ENCODE results near the gene STXBP4.

Gene STXBP4

GRCh38 chr17:54979657-54980056 is 11.1 kb downstream of the STXBP4 start:
- H3K4me1 ChIP-seq (ENCODE audit: control insufficient read depth in 1 of 2, insufficient read depth in 2 of 2, low read length in 2 of 2), result no peaks in the 10 kb centered on the region
- H2BK5ac ChIP-seq (ENCODE audit: low read depth, low read length, poor library complexity), result no peak overlapping the region
- H3K23ac ChIP-seq (ENCODE audit: low read length), result no peak overlapping the region

GRCh38 chr17:54980375-54980774 is 11.8 kb downstream of the STXBP4 start:
- H3K9ac ChIP-seq (ENCODE audit: low read length), result no peak overlapping the region
- H2AFZ ChIP-seq (ENCODE audit: insufficient read depth, low read length, poor library complexity), result no peak overlapping the region
- no peaks in the 10 kb centered on the region for H3K4me1 ChIP-seq (ENCODE audit: control insufficient read depth in 1 of 2, insufficient read depth in 2 of 2, low read length in 2 of 2)
- H2BK120ac ChIP-seq (ENCODE audit: insufficient read depth, low read length, poor library complexity), result no peak overlapping the region
- no CpG with 5 or more reads among the region's 3 CpGs for WGBS (ENCODE audit: extremely low coverage, insufficient coverage, insufficient read length)
- H3K36me3 ChIP-seq (ENCODE audit: control insufficient read depth in 1 of 2, insufficient read depth in 2 of 2, low read length in 2 of 2), result peaks cover 2% of the 10 kb centered on the region in 2 experiments
- no peak overlapping the region for H3K14ac ChIP-seq (ENCODE audit: low read length)
- no peak overlapping the region for H3K4me3 ChIP-seq (ENCODE audit: low read depth, low read length)
- no peaks in the 10 kb centered on the region for H3K79me1 ChIP-seq (ENCODE audit: low read length)
- H3K27ac ChIP-seq (ENCODE audit: low read depth, low read length), result no peak overlapping the region
- no peak overlapping the region for H3K23ac ChIP-seq (ENCODE audit: low read length)
- H2BK12ac ChIP-seq (ENCODE audit: low read length), result no peak overlapping the region
- no peak overlapping the region for H2AK5ac ChIP-seq (ENCODE audit: low read length)
- no peak for DNase-seq
- no peak overlapping the region for H4K8ac ChIP-seq (ENCODE audit: low read depth, low read length)
- no peaks in the 10 kb centered on the region for H3K27me3 ChIP-seq (ENCODE audit: insufficient read depth, low read length)
- no peak overlapping the region for H2BK5ac ChIP-seq (ENCODE audit: low read depth, low read length, poor library complexity)
- no peaks in the 10 kb centered on the region for H3K79me2 ChIP-seq (ENCODE audit: control insufficient read depth, insufficient read depth, low read length, poor library complexity)
- no peaks in the 10 kb centered on the region for H3K9me3 ChIP-seq (ENCODE audit: insufficient read depth, low read depth, low read length)
- no peak overlapping the region for H3K4ac ChIP-seq (ENCODE audit: low read depth, low read length)
- H3K4me2 ChIP-seq (ENCODE audit: low read length), result no peak overlapping the region
- no peak overlapping the region for H4K91ac ChIP-seq (ENCODE audit: low read depth, low read length)
- H3K18ac ChIP-seq (ENCODE audit: low read length), result no peak overlapping the region
- no peak overlapping the region for H4K12ac ChIP-seq (ENCODE audit: low read depth, low read length)

More at GRCh38 chr17:54979657-54980056, 11.1 kb downstream of the STXBP4 start:
- H2AFZ ChIP-seq (ENCODE audit: insufficient read depth, low read length, poor library complexity), result no peak overlapping the region
- H2BK12ac ChIP-seq (ENCODE audit: low read length), result no peak overlapping the region
- H4K91ac ChIP-seq (ENCODE audit: low read depth, low read length), result no peak overlapping the region
- H4K12ac ChIP-seq (ENCODE audit: low read depth, low read length), result no peak overlapping the region
- DNase-seq, result no peak
- H3K36me3 ChIP-seq (ENCODE audit: control insufficient read depth in 1 of 2, insufficient read depth in 2 of 2, low read length in 2 of 2), result peaks cover 2% of the 10 kb centered on the region in 2 experiments
- no peak overlapping the region for H2AK5ac ChIP-seq (ENCODE audit: low read length)
- no peak overlapping the region for H3K4ac ChIP-seq (ENCODE audit: low read depth, low read length)
- no peak overlapping the region for H3K18ac ChIP-seq (ENCODE audit: low read length)
- H3K14ac ChIP-seq (ENCODE audit: low read length), result no peak overlapping the region
- H3K4me3 ChIP-seq (ENCODE audit: low read depth, low read length), result no peak overlapping the region
- no peaks in the 10 kb centered on the region for H3K9me3 ChIP-seq (ENCODE audit: insufficient read depth, low read depth, low read length)
- no peak overlapping the region for H3K27ac ChIP-seq (ENCODE audit: low read depth, low read length)
- no peaks in the 10 kb centered on the region for H3K27me3 ChIP-seq (ENCODE audit: insufficient read depth, low read length)
- no peak overlapping the region for H3K9ac ChIP-seq (ENCODE audit: low read length)
- H3K4me2 ChIP-seq (ENCODE audit: low read length), result no peak overlapping the region
- no peaks in the 10 kb centered on the region for H3K79me2 ChIP-seq (ENCODE audit: control insufficient read depth, insufficient read depth, low read length, poor library complexity)
- no peak overlapping the region for H4K8ac ChIP-seq (ENCODE audit: low read depth, low read length)
- no peak overlapping the region for H2BK120ac ChIP-seq (ENCODE audit: insufficient read depth, low read length, poor library complexity)
- no peaks in the 10 kb centered on the region for H3K79me1 ChIP-seq (ENCODE audit: low read length)

- no peaks in the 10 kb centered on the region for H3K79me2 ChIP-seq (ENCODE audit: control insufficient read depth, insufficient read depth, low read length, poor library complexity)
- H2AFZ ChIP-seq (ENCODE audit: insufficient read depth, low read length, poor library complexity), result no peak overlapping the region
Observed at GRCh38 chr17:54982399-54982798, 13.8 kb downstream of the STXBP4 start.

GRCh38 chr17:54983260-54983659 is 14.7 kb downstream of the STXBP4 start:
- H3K23ac ChIP-seq (ENCODE audit: low read length), result no peak overlapping the region
- no peak overlapping the region for H3K4ac ChIP-seq (ENCODE audit: low read depth, low read length)
- H3K36me3 ChIP-seq (ENCODE audit: control insufficient read depth in 1 of 2, insufficient read depth in 2 of 2, low read length in 2 of 2), result peaks cover 2% of the 10 kb centered on the region in 2 experiments
- H3K27ac ChIP-seq (ENCODE audit: low read depth, low read length), result no peak overlapping the region
- H3K79me1 ChIP-seq (ENCODE audit: low read length), result no peaks in the 10 kb centered on the region
- H2BK12ac ChIP-seq (ENCODE audit: low read length), result no peak overlapping the region
- no peak overlapping the region for H4K8ac ChIP-seq (ENCODE audit: low read depth, low read length)
- no peak overlapping the region for H3K4me2 ChIP-seq (ENCODE audit: low read length)
- no peak for DNase-seq
- no peak overlapping the region for H3K9ac ChIP-seq (ENCODE audit: low read length)
- no peak overlapping the region for H3K18ac ChIP-seq (ENCODE audit: low read length)
- H3K4me3 ChIP-seq (ENCODE audit: low read depth, low read length), result no peak overlapping the region
- no peak overlapping the region for H4K12ac ChIP-seq (ENCODE audit: low read depth, low read length)
- no peak overlapping the region for H2BK5ac ChIP-seq (ENCODE audit: low read depth, low read length, poor library complexity)
- H3K4me1 ChIP-seq (ENCODE audit: control insufficient read depth in 1 of 2, insufficient read depth in 2 of 2, low read length in 2 of 2), result no peaks in the 10 kb centered on the region
- no peak overlapping the region for H2BK120ac ChIP-seq (ENCODE audit: insufficient read depth, low read length, poor library complexity)
- H3K9me3 ChIP-seq (ENCODE audit: insufficient read depth, low read depth, low read length), result no peaks in the 10 kb centered on the region
- no peak overlapping the region for H3K14ac ChIP-seq (ENCODE audit: low read length)
- H3K79me2 ChIP-seq (ENCODE audit: control insufficient read depth, insufficient read depth, low read length, poor library complexity), result no peaks in the 10 kb centered on the region
- H2AFZ ChIP-seq (ENCODE audit: insufficient read depth, low read length, poor library complexity), result no peak overlapping the region
- H2AK5ac ChIP-seq (ENCODE audit: low read length), result no peak overlapping the region
- no peaks in the 10 kb centered on the region for H3K27me3 ChIP-seq (ENCODE audit: insufficient read depth, low read length)
- H4K91ac ChIP-seq (ENCODE audit: low read depth, low read length), result no peak overlapping the region

More at GRCh38 chr17:54982399-54982798, 13.8 kb downstream of the STXBP4 start:
- Histone ChIP-seq H4K91ac (ENCODE audit: low read depth, low read length) (no peak overlapping the region), H4K12ac (ENCODE audit: low read depth, low read length) (no peak overlapping the region), H2AK5ac (ENCODE audit: low read length) (no peak overlapping the region), H3K27me3 (ENCODE audit: insufficient read depth, low read length) (no peaks in the 10 kb centered on the region), H2BK120ac (ENCODE audit: insufficient read depth, low read length, poor library complexity) (no peak overlapping the region), H3K23ac (ENCODE audit: low read length) (no peak overlapping the region), H2BK5ac (ENCODE audit: low read depth, low read length, poor library complexity) (no peak overlapping the region), H3K27ac (ENCODE audit: low read depth, low read length) (no peak overlapping the region), H3K4me2 (ENCODE audit: low read length) (no peak overlapping the region), H3K79me1 (ENCODE audit: low read length) (no peaks in the 10 kb centered on the region), H3K4ac (ENCODE audit: low read depth, low read length) (no peak overlapping the region), H3K36me3 (ENCODE audit: control insufficient read depth in 1 of 2, insufficient read depth in 2 of 2, low read length in 2 of 2) (peaks cover 2% of the 10 kb centered on the region in 2 experiments), H3K14ac (ENCODE audit: low read length) (no peak overlapping the region), H3K18ac (ENCODE audit: low read length) (no peak overlapping the region), H3K9ac (ENCODE audit: low read length) (no peak overlapping the region), H3K4me1 (ENCODE audit: control insufficient read depth in 1 of 2, insufficient read depth in 2 of 2, low read length in 2 of 2) (no peaks in the 10 kb centered on the region), H3K4me3 (ENCODE audit: low read depth, low read length) (no peak overlapping the region), H2BK12ac (ENCODE audit: low read length) (no peak overlapping the region), H4K8ac (ENCODE audit: low read depth, low read length) (no peak overlapping the region), H3K9me3 (ENCODE audit: insufficient read depth, low read depth, low read length) (no peaks in the 10 kb centered on the region)
- no peak for DNase-seq

GRCh38 chr17:54985476-54985875 is 16.9 kb downstream of the STXBP4 start:
- Histone ChIP-seq H3K79me1 (ENCODE audit: low read length) (no peaks in the 10 kb centered on the region), H3K9me3 (ENCODE audit: insufficient read depth, low read depth, low read length) (no peaks in the 10 kb centered on the region), H4K8ac (ENCODE audit: low read depth, low read length) (no peak overlapping the region), H4K12ac (ENCODE audit: low read depth, low read length) (no peak overlapping the region), H3K23ac (ENCODE audit: low read length) (no peak overlapping the region), H4K91ac (ENCODE audit: low read depth, low read length) (no peak overlapping the region), H3K18ac (ENCODE audit: low read length) (no peak overlapping the region), H2BK12ac (ENCODE audit: low read length) (no peak overlapping the region), H2AFZ (ENCODE audit: insufficient read depth, low read length, poor library complexity) (no peak overlapping the region), H3K79me2 (ENCODE audit: control insufficient read depth, insufficient read depth, low read length, poor library complexity) (no peaks in the 10 kb centered on the region), H2BK5ac (ENCODE audit: low read depth, low read length, poor library complexity) (no peak overlapping the region), H2AK5ac (ENCODE audit: low read length) (no peak overlapping the region), H3K14ac (ENCODE audit: low read length) (no peak overlapping the region), H3K27me3 (ENCODE audit: insufficient read depth, low read length) (no peaks in the 10 kb centered on the region), H3K4ac (ENCODE audit: low read depth, low read length) (no peak overlapping the region), H3K9ac (ENCODE audit: low read length) (no peak overlapping the region), H2BK120ac (ENCODE audit: insufficient read depth, low read length, poor library complexity) (no peak overlapping the region), H3K4me1 (ENCODE audit: control insufficient read depth in 1 of 2, insufficient read depth in 2 of 2, low read length in 2 of 2) (no peaks in the 10 kb centered on the region), H3K4me2 (ENCODE audit: low read length) (no peak overlapping the region), H3K36me3 (ENCODE audit: control insufficient read depth in 1 of 2, insufficient read depth in 2 of 2, low read length in 2 of 2) (peaks cover 2% of the 10 kb centered on the region in 2 experiments), H3K4me3 (ENCODE audit: low read depth, low read length) (no peak overlapping the region), H3K27ac (ENCODE audit: low read depth, low read length) (no peak overlapping the region)
- DNase-seq, result no peak
- WGBS (ENCODE audit: extremely low coverage, insufficient coverage, insufficient read length), result no CpG with 5 or more reads among the region's 1 CpG

Data from trophoblast cell (in vitro differentiated cells and primary cell).